Glutamatergic neuron (in vitro differentiated cells): ENCODE measurements around the gene OR10A3. TPM values are rescaled to one million over a fixed set of nuclear protein-coding genes. Genes with fewer than 3 reads are reported as not detected.
"Not testable (repeated sequence)": the region's sequence is repeated elsewhere in the genome, so short reads cannot be mapped to it uniquely, and the experiment has no call there.

ENCODE experiments used
- DNase-seq: peaks from one replicate; pipeline ENCODE4 v3.0.0; 2022
- H3K27ac Mint-ChIP-seq: one replicate; pipeline ENCODE4 v1.8.0; 2020; ENCODE audit warnings: mild to moderate bottlenecking, mixed read lengths, inconsistent platforms; ENCODE audit not compliant: unreplicated experiment
- H3K27me3 Mint-ChIP-seq: one replicate; pipeline ENCODE4 v1.8.0; 2020; ENCODE audit warnings: mild to moderate bottlenecking, moderate library complexity, mixed read lengths, inconsistent platforms; ENCODE audit not compliant: unreplicated experiment
- H3K36me3 Mint-ChIP-seq: one replicate; pipeline ENCODE4 v1.8.0; 2020; ENCODE audit warnings: mild to moderate bottlenecking, mixed read lengths, inconsistent platforms; ENCODE audit not compliant: unreplicated experiment
- H3K4me1 Mint-ChIP-seq: one replicate; pipeline ENCODE4 v1.8.0; 2020; ENCODE audit warnings: mild to moderate bottlenecking, low read depth, mixed read lengths, inconsistent platforms; ENCODE audit not compliant: unreplicated experiment
- H3K4me3 Mint-ChIP-seq: one replicate; pipeline ENCODE4 v1.8.0; 2020; ENCODE audit warnings: mild to moderate bottlenecking, mixed read lengths, inconsistent platforms; ENCODE audit not compliant: unreplicated experiment
- H3K9me3 Mint-ChIP-seq: one replicate; pipeline ENCODE4 v1.8.0; 2020; ENCODE audit warnings: mild to moderate bottlenecking, moderate library complexity, mixed read lengths, inconsistent platforms; ENCODE audit not compliant: unreplicated experiment
- long read RNA-seq: library from polyadenylated mRNA; unstranded; transcript quantifications from one replicate; pipeline ENCODE4 v2.0.0, GENCODE V29; 2020; ENCODE audit not compliant: unreplicated experiment
- total RNA-seq: library from RNA; stranded (reverse); fragmentation: NEBNext Ultra II Directional; extraction: Animal tissue kit (Norgen Biotek cat#: 25700); gene quantifications from one replicate; pipeline ENCODE4 v1.2.1, GENCODE V29; 2021; ENCODE audit not compliant: unreplicated experiment
- TF ChIP-seq, protein P1 (sequence below): fragments of 200-600 bp; sonication (generic); IDR thresholded peaks from one replicate; pipeline ENCODE4 v1.5.0; 2021; ENCODE audit not compliant: partially characterized antibody, unreplicated experiment

The OR10A3 gene, protein sequence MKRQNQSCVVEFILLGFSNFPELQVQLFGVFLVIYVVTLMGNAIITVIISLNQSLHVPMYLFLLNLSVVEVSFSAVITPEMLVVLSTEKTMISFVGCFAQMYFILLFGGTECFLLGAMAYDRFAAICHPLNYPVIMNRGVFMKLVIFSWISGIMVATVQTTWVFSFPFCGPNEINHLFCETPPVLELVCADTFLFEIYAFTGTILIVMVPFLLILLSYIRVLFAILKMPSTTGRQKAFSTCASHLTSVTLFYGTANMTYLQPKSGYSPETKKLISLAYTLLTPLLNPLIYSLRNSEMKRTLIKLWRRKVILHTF
- total RNA-seq = not detected
- long read RNA-seq = 0 reads

DNA sequence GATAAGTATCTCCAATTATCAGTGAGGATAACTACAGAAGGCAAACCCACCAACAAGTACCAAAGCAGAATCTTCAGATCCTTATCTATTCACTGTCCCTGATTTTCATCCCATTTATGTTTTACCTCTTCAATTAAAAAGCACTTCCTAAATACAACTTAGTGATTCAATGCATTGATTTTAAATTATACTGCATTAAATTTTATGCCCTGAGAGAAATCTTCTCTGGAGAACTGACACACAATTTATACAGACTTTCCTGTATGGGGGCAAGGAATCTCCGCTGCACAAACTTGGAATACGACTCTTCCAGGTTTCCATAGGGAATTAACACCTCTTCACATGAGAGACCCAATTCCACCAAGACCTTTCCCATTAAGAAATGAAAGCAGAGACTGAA is at the start of gene OR10A3:
Gene OR10A3 (minus strand): TSS at position 101 of the 400 bp plus-strand sequence. CDS start 2,188 bp downstream, outside the sequence.
- H3K4me3 Mint-ChIP-seq = no peak within 1 kb of the TSS
- H3K4me1 Mint-ChIP-seq = no peaks in the 10 kb centered on the region
- TF ChIP-seq, protein P1, sequence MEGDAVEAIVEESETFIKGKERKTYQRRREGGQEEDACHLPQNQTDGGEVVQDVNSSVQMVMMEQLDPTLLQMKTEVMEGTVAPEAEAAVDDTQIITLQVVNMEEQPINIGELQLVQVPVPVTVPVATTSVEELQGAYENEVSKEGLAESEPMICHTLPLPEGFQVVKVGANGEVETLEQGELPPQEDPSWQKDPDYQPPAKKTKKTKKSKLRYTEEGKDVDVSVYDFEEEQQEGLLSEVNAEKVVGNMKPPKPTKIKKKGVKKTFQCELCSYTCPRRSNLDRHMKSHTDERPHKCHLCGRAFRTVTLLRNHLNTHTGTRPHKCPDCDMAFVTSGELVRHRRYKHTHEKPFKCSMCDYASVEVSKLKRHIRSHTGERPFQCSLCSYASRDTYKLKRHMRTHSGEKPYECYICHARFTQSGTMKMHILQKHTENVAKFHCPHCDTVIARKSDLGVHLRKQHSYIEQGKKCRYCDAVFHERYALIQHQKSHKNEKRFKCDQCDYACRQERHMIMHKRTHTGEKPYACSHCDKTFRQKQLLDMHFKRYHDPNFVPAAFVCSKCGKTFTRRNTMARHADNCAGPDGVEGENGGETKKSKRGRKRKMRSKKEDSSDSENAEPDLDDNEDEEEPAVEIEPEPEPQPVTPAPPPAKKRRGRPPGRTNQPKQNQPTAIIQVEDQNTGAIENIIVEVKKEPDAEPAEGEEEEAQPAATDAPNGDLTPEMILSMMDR = no peak
- no peak for DNase-seq
- H3K36me3 Mint-ChIP-seq = peaks cover 9% of the 10 kb centered on the region
- no peak within 1 kb of the TSS for H3K27ac Mint-ChIP-seq
- H3K27me3 Mint-ChIP-seq = no peaks in the 10 kb centered on the region
- H3K9me3 Mint-ChIP-seq = peaks cover 2% of the 10 kb centered on the region

DNA sequence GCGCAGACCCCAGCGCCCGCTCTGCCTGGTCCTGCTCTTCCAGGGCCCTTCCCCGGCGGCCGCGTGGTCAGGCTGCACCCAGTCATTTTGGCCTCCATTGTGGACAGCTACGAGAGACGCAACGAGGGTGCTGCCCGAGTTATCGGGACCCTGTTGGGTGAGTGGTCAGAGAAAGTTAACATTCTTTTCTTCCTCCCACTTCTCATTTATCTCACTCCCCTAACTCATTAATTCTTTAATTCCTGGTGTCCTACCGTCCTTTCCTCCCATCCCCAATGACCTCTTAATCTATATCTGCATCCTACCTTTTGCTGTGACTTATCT is 46.0 kb upstream of the OR10A3 start:
- H3K36me3 Mint-ChIP-seq, H3K9me3 Mint-ChIP-seq: not testable (repeated sequence)
- H3K4me3 Mint-ChIP-seq = peak overlapping the region; percentile 99

DNA sequence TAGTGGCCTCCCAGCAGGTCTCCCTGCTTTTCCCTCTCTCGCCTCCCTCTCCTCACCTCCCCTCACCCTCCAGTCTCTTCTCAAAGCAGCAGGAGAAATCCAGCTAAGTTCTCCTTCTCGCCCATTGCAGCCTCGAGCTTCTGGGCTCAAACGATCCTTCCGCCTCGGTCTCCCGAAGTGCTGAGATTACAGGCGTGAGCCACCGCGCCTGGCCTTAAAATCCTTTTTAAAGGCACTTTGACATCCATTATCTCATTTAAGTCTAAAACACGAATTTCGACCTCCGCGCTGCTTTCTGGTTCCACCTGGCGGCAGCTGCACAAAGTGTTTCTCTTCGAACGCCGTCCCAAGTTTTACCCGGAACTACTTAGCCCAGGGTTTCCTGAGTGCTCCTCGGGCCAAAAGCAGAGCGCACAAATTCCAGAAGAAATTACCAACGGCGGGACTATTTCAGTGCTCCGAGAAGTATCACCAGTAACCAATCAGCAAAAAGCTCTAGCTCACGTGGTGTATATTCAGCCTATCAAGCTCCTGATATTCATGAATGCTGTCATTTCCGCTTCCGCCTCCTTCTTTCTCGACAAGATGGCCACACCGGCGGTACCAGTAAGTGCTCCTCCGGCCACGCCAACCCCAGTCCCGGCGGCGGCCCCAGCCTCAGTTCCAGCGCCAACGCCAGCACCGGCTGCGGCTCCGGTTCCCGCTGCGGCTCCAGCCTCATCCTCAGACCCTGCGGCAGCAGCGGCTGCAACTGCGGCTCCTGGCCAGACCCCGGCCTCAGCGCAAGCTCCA is 45.5 kb upstream of the OR10A3 start, which contains the start of gene EIF3F:
Gene EIF3F (plus strand): TSS at position 570 of the 792 bp plus-strand sequence. CDS start 16 bp downstream, at position 586.
- Mint-ChIP-seq H3K27ac (peak within 1 kb of the TSS; percentile 97), H3K4me1 (peaks cover 6% of the 10 kb centered on the region), H3K9me3 (peaks cover 8% of the 10 kb centered on the region), H3K27me3 (peaks cover 5% of the 10 kb centered on the region), H3K4me3 (peak within 1 kb of the TSS; percentile 99), H3K36me3 (peaks cover 4% of the 10 kb centered on the region)
- DNase-seq = peak; percentile 83
- TF ChIP-seq, protein P1 = peak; percentile 82

More for the DNA sequence above, 46.0 kb upstream of the OR10A3 start:
- peak overlapping the region; percentile 97 for H3K27ac Mint-ChIP-seq
- not testable (repeated sequence) for H3K27me3 Mint-ChIP-seq, H3K4me1 Mint-ChIP-seq, DNase-seq

DNA sequence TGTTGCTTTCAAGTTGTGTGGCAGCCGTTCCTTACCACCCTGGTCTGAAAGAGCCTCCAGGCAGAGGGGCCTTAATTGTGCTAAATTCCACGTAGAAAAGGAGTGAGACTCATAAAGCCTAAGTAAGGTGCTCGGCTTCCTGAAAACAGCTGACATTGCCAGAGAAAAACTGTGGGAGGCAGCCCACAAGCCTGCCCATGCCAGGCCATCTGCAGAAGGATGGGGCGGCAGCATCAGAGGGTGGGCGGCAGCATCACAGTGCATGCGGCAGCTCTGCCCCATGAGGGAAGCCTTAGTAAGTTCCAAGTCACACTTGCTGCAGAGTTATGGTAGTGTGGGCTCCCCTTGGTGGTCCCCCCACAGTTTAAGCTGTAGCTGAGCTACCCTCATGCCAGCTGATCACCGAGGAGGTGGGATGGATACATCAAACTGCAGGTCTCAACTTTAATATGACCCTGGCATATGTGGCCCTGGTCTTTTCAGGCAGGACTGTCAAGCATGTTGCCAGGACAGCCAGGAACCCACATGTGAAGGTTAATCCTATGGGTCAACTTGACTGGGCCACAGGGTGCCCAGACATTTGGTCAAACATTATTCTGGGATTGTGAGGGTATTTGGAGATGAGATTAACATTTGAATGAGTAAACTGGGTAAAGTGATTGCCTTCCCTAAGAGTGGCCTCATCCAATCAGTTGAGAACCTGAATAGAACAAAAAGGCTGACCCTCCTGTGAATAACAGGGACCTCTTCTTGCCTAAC is 42.5 kb upstream of the OR10A3 start:
- H3K27ac Mint-ChIP-seq = no peak overlapping the region
- peaks cover 4% of the 10 kb centered on the region for H3K36me3 Mint-ChIP-seq
- peaks cover 7% of the 10 kb centered on the region for H3K9me3 Mint-ChIP-seq
- DNase-seq = no peak
- TF ChIP-seq, protein P1 = no peak
- peaks cover 5% of the 10 kb centered on the region for H3K27me3 Mint-ChIP-seq
- H3K4me1 Mint-ChIP-seq = peaks cover 5% of the 10 kb centered on the region
- H3K4me3 Mint-ChIP-seq = no peak overlapping the region

DNA sequence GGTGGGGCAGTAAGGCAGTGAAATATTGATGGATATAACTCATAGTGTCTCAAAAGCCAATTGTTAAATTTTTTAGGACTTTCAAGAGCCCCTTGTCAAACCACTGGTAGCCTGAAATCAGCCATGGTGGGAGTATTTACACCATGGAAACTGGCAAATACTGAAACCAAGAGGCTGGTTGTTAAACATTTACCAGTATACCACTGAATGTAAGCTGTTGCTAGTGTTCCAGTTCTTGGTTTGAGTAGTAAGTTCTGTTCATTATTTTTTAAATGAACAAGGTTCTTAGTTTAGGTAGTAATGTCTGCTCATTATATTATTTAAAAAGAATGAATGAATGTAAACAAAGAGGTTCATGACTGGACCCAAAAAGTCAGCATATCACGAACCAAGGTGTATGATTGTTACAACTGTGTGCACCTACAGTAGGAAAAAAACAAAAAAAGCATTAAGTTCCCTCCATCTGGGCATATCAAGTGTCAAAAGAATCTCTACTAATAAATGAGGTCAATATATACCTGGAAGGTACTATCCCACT is 41.1 kb upstream of the OR10A3 start:
- peaks cover 2% of the 10 kb centered on the region for H3K9me3 Mint-ChIP-seq
- DNase-seq = no peak
- peaks cover 2% of the 10 kb centered on the region for H3K36me3 Mint-ChIP-seq
- H3K27me3 Mint-ChIP-seq = peaks cover 5% of the 10 kb centered on the region
- no peak overlapping the region for H3K4me3 Mint-ChIP-seq
- TF ChIP-seq, protein P1 = no peak
- no peaks in the 10 kb centered on the region for H3K4me1 Mint-ChIP-seq
- no peak overlapping the region for H3K27ac Mint-ChIP-seq
